Measurements from ENCODE around the gene BRD4. TPM values are rescaled to one million over a fixed set of nuclear protein-coding genes. Genes with fewer than 3 reads are reported as not detected.

Gene BRD4
- total RNA-seq, 4 donors from 2014 or later = 5.6 to 156 (median 16.6) TPM

DNA sequence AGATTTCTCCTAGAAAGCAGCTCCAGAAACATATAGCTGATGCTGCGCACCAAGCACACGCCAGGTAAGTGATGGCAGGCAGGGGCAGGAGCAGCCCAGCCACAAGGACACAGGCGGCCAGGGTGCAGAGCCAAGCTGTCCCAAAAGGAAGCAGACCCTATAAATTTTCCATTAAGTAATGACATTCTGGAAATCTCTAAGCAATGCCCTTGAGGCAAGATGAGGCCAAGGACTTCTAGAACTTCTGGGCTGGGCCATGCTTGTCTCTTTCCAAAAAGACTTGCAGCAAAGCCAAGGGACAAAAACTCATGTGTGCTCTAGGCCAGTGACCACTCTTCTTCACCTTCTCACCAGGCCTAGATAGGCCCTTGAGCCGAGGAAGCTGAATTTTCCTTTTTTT lies 57.9 kb downstream of the BRD4 start:
- Histone ChIP-seq H3K4me1 (peaks cover 18 to 22% of the 10 kb centered on the region in 2 donors), H3K4me3 (no peak overlapping the region), H3K36me3 (no peaks in the 10 kb centered on the region), H3K27me3 (no peaks in the 10 kb centered on the region), H3K27ac (no peak overlapping the region), H3K9me3 (no peaks in the 10 kb centered on the region)
- DNase-seq = no peak
- TF ChIP-seq, protein P1, sequence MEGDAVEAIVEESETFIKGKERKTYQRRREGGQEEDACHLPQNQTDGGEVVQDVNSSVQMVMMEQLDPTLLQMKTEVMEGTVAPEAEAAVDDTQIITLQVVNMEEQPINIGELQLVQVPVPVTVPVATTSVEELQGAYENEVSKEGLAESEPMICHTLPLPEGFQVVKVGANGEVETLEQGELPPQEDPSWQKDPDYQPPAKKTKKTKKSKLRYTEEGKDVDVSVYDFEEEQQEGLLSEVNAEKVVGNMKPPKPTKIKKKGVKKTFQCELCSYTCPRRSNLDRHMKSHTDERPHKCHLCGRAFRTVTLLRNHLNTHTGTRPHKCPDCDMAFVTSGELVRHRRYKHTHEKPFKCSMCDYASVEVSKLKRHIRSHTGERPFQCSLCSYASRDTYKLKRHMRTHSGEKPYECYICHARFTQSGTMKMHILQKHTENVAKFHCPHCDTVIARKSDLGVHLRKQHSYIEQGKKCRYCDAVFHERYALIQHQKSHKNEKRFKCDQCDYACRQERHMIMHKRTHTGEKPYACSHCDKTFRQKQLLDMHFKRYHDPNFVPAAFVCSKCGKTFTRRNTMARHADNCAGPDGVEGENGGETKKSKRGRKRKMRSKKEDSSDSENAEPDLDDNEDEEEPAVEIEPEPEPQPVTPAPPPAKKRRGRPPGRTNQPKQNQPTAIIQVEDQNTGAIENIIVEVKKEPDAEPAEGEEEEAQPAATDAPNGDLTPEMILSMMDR (IDR thresholded peaks at IDR 0.05) = no peak
- TF ChIP-seq POLR2A (IDR thresholded peaks at IDR 0.05) = no peak
- intact Hi-C loops (cut with DNase I; ENCODE audit: low total_unique reads) = no loop called here

DNA sequence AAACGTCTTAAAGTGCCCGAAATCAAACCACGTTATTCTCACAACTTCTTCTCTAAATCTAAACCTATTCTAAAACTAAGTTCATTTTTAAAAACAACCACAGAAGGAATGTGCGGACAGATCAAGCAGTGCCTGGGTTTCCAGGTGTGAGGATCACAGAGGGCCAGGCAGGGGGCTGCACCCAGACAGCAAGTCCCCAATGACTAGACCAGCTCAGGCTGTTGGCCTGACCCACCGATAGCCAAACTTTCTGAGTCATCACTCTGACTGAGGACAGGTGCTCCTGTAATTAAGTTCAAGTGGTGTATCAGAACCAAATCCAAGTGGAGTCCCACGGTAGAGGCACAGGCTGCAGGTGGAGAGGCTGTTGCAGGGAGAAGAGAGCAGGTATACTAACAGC lies 62.5 kb downstream of the BRD4 start:
- Histone ChIP-seq H3K27me3 (no peaks in the 10 kb centered on the region), H3K4me3 (no peak overlapping the region), H3K4me1 (peaks cover 11 to 21% of the 10 kb centered on the region in 2 donors), H3K27ac (no peak overlapping the region), H3K9me3 (no peaks in the 10 kb centered on the region), H3K36me3 (no peaks in the 10 kb centered on the region)
- intact Hi-C loops (cut with DNase I; ENCODE audit: low total_unique reads) = loop anchor here (10.0 kb wide), 1 partner anchor 55 kb away; no protein-coding TSS in a partner anchor
- no peak for TF ChIP-seq POLR2A (IDR thresholded peaks at IDR 0.05)
- TF ChIP-seq, protein P1 (IDR thresholded peaks at IDR 0.05) = no peak
- no peak for DNase-seq

DNA sequence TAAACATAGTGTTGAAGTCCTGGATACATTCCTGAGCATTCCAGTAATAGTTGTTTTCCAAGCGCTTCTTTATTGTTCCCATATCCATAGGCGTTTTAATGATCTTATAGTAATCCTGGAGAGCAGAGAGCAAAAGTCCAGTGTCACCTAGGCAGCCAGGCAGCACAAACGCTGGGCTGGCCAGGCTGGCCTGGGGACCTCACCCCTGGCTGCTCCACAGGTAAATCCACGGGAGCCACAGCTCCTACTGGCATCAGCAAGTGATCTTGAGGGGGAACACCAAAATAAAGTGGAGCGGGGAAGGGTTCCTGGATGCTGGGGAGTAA lies 63.4 kb downstream of the BRD4 start:
- intact Hi-C loops (cut with DNase I; ENCODE audit: low total_unique reads) = loop anchor here (10.0 kb wide), 1 partner anchor 56 kb away; no protein-coding TSS in a partner anchor
- H3K27ac ChIP-seq = no peak overlapping the region

DNA sequence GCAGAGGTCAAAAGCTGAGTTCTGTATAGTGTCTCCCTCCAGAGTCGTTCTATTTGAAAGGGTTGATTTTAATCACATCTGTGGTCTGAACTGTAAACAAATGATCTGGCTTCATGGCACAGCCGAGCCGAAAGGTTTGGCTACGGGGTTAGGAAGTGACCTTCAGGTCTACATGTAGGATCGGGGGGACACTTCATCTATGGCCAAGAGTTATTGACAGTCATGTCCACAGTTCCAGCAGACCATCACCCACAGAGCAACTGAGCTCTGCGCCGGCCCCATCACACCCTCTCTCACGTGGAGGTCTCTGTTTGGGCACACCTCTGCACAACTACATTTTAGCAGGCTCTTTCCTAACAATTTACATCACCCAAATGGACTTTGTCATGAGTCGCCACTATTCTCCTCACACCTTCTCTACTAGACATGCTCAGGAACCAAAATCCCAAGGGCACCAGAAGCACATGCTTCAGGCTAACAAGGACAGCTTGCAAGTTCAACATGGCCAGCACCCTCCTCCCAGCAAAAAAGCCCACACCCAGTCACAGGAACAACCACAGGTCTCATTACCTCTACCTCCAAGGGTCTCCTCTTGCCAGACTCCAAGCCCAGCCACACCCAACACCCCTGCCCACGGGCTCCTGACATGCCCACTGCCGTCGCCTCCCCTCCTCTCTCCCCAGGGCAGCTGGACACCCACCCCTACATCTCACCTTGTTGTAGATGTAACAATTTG lies 64.0 kb downstream of the BRD4 start:
- no peaks in the 10 kb centered on the region for H3K27me3 ChIP-seq
- intact Hi-C loops (cut with DNase I; ENCODE audit: low total_unique reads) = loop anchor here (10.0 kb wide), 1 partner anchor 56 kb away; no protein-coding TSS in a partner anchor
- DNase-seq = no peak
- H3K27ac ChIP-seq = no peak overlapping the region
- H3K36me3 ChIP-seq = no peaks in the 10 kb centered on the region
- H3K4me1 ChIP-seq = peaks cover 16 to 28% of the 10 kb centered on the region in 2 donors
- no peak overlapping the region for H3K4me3 ChIP-seq
- H3K9me3 ChIP-seq = no peaks in the 10 kb centered on the region
- TF ChIP-seq POLR2A (IDR thresholded peaks at IDR 0.05) = no peak
- TF ChIP-seq, protein P1 (IDR thresholded peaks at IDR 0.05) = no peak

More for the DNA sequence above, 63.4 kb downstream of the BRD4 start:
- no peak for DNase-seq
- TF ChIP-seq, protein P1 (IDR thresholded peaks at IDR 0.05) = no peak
- no peak for TF ChIP-seq POLR2A (IDR thresholded peaks at IDR 0.05)
- Histone ChIP-seq H3K9me3 (no peaks in the 10 kb centered on the region), H3K4me1 (peaks cover 16 to 24% of the 10 kb centered on the region in 2 donors), H3K27me3 (no peaks in the 10 kb centered on the region), H3K36me3 (no peaks in the 10 kb centered on the region), H3K4me3 (no peak overlapping the region)

DNA sequence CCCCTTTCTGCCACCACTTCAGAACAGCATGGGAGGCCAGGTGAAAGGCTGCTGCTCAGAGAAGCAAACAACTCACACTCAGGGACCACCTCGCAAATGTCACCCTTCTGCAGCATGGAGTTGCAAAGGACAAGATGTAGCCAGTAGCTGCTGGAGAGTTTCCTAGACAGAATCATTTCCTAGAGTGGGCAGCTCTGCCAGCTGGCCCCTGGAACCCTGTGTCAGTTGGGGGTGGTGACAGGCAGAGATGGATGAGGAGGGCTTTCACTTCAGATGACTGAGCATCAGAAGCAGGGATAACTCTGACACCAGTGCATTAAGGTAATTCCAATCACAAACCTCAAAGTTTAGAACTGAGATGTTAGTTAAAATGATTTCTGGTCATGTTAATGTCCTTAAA lies 65.7 kb downstream of the BRD4 start:
- H3K4me1 ChIP-seq = peaks cover 8 to 28% of the 10 kb centered on the region in 2 donors
- no peaks in the 10 kb centered on the region for H3K9me3 ChIP-seq
- H3K4me3 ChIP-seq = no peak overlapping the region
- no peaks in the 10 kb centered on the region for H3K27me3 ChIP-seq
- intact Hi-C loops (cut with DNase I; ENCODE audit: low total_unique reads) = loop anchor here (10.0 kb wide), 1 partner anchor 58 kb away; no protein-coding TSS in a partner anchor
- H3K27ac ChIP-seq = peak overlapping the region in 1 of 2 donors; percentile 50
- no peak for TF ChIP-seq POLR2A (IDR thresholded peaks at IDR 0.05)
- TF ChIP-seq, protein P1 (IDR thresholded peaks at IDR 0.05) = no peak
- DNase-seq = no peak
- no peaks in the 10 kb centered on the region for H3K36me3 ChIP-seq
